ENCODE measurements around the gene BICD2. TPM values are rescaled to one million over a fixed set of nuclear protein-coding genes. Genes with fewer than 3 reads are reported as not detected.

BICD2 gene
- total and polyA plus RNA-seq, 10 donors, result 9.4 to 55.7 (median 35.9) TPM

- intact Hi-C loops (cut with DNase I; ENCODE audit: low total_unique reads), result no loop called here
- TF ChIP-seq POLR2A (IDR thresholded peaks at IDR 0.05) (no peak), CTCF (IDR thresholded peaks at IDR 0.05 in 8 of 11, conservative IDR thresholded peaks at IDR 0.05 in 3 of 11) (no peak), POLR2AphosphoS5 (IDR thresholded peaks at IDR 0.05) (no peak)
- 71 to 87% (median 79%) methylated on average over 5 of the region's 5 CpGs for WGBS, 5 donors
- Histone ChIP-seq H3K4me1 (peaks cover 0 to 11% (median 4%) of the 10 kb centered on the region in 6 donors), H3K27ac (no peak overlapping the region), H3K4me3 (no peak overlapping the region), H3K27me3 (replicated peaks in 1 of 7) (no peaks in the 10 kb centered on the region), H3K36me3 (no peaks in the 10 kb centered on the region), H3K9me3 (peaks cover 0 to 11% (median 8%) of the 10 kb centered on the region in 8 donors)
- DNase-seq, result no peak
Observed at GRCh38 chr9:92685022-92685421, 79.6 kb downstream of the BICD2 start.

GRCh38 chr9:92682269-92682668, 82.4 kb downstream of the BICD2 start:
- H3K36me3 ChIP-seq, result no peaks in the 10 kb centered on the region
- 85 to 97% (median 94%) methylated on average over 8 of the region's 8 CpGs for WGBS, 5 donors
- no peaks in the 10 kb centered on the region for H3K9me3 ChIP-seq
- no peak overlapping the region for H3K4me3 ChIP-seq
- DNase-seq, result no peak
- intact Hi-C loops (cut with DNase I; ENCODE audit: low total_unique reads), result no loop called here
- H3K4me1 ChIP-seq, result peaks cover 0 to 11% (median 4%) of the 10 kb centered on the region in 6 donors
- TF ChIP-seq CTCF (IDR thresholded peaks at IDR 0.05 in 8 of 11, conservative IDR thresholded peaks at IDR 0.05 in 3 of 11), result no peak
- no peak for TF ChIP-seq POLR2AphosphoS5 (IDR thresholded peaks at IDR 0.05)
- H3K27ac ChIP-seq, result peak overlapping the region in 4 of 8 donors; percentile 47 to 69 (median 59)
- no peaks in the 10 kb centered on the region for H3K27me3 ChIP-seq (replicated peaks in 1 of 7)

GRCh38 chr9:92680166-92681119, 84.2 kb downstream of the BICD2 start:
- WGBS, 5 donors, result 83 to 90% (median 86%) methylated on average over 11 to 12 of the region's 12 CpGs
- no peak for TF ChIP-seq POLR2AphosphoS5 (IDR thresholded peaks at IDR 0.05)
- no peak for TF ChIP-seq CTCF (IDR thresholded peaks at IDR 0.05 in 8 of 11, conservative IDR thresholded peaks at IDR 0.05 in 3 of 11)
- TF ChIP-seq POLR2A (IDR thresholded peaks at IDR 0.05), result no peak
- Histone ChIP-seq H3K4me1 (peaks cover 0 to 11% (median 4%) of the 10 kb centered on the region in 6 donors), H3K27me3 (replicated peaks in 1 of 7) (no peaks in the 10 kb centered on the region), H3K9me3 (no peaks in the 10 kb centered on the region), H3K4me3 (no peak overlapping the region), H3K27ac (peak overlapping the region in 2 of 8 donors; percentile 65 to 69), H3K36me3 (no peaks in the 10 kb centered on the region)
- no peak for DNase-seq
- intact Hi-C loops (cut with DNase I; ENCODE audit: low total_unique reads), result no loop called here

- H3K36me3 ChIP-seq, result no peaks in the 10 kb centered on the region
- H3K27me3 ChIP-seq (replicated peaks in 1 of 7), result no peaks in the 10 kb centered on the region
- H3K27ac ChIP-seq, result no peak overlapping the region
- 89 to 93% (median 92%) methylated on average over 14 of the region's 14 CpGs for WGBS, 5 donors
- no peaks in the 10 kb centered on the region for H3K9me3 ChIP-seq
- no peak for DNase-seq
- H3K4me3 ChIP-seq, result no peak overlapping the region
- TF ChIP-seq POLR2AphosphoS5 (IDR thresholded peaks at IDR 0.05) (no peak), POLR2A (IDR thresholded peaks at IDR 0.05) (no peak), CTCF (IDR thresholded peaks at IDR 0.05 in 8 of 11, conservative IDR thresholded peaks at IDR 0.05 in 3 of 11) (no peak)
- intact Hi-C loops (cut with DNase I; ENCODE audit: low total_unique reads), result no loop called here
- peaks cover 0 to 11% (median 4%) of the 10 kb centered on the region in 6 donors for H3K4me1 ChIP-seq
Observed at GRCh38 chr9:92679413-92680165, 85.0 kb downstream of the BICD2 start.
